HG03097 (cell line): ENCODE data around the gene HS3ST3B1.

Source experiments
- ATAC-seq: cut with Tn5 transposase; IDR thresholded peaks from one replicate; pipeline ENCODE4 v1.9.1; 2021; ENCODE audit not compliant: unreplicated experiment, low FRiP score

The HS3ST3B1 gene

DNA sequence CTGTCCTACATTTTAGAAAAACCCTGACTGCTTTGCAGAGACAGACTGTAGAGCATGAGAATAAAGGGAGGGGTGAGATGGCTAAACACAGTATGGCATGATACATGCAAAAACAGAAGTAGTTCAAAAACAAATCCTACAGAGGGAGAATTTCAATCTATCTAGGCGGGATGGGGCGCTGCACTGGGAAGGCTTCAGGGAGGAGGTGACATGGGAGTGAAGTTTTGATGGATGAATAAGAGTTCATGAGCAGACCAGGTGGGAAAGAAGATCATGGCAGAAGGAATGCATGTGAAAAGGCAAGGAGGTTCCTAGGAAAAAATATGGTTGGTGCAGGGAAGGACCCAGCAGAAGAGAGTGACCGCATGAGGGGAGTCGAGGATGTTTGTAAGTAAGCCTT lies 19.2 kb downstream of the HS3ST3B1 start:
- no peak for ATAC-seq

DNA sequence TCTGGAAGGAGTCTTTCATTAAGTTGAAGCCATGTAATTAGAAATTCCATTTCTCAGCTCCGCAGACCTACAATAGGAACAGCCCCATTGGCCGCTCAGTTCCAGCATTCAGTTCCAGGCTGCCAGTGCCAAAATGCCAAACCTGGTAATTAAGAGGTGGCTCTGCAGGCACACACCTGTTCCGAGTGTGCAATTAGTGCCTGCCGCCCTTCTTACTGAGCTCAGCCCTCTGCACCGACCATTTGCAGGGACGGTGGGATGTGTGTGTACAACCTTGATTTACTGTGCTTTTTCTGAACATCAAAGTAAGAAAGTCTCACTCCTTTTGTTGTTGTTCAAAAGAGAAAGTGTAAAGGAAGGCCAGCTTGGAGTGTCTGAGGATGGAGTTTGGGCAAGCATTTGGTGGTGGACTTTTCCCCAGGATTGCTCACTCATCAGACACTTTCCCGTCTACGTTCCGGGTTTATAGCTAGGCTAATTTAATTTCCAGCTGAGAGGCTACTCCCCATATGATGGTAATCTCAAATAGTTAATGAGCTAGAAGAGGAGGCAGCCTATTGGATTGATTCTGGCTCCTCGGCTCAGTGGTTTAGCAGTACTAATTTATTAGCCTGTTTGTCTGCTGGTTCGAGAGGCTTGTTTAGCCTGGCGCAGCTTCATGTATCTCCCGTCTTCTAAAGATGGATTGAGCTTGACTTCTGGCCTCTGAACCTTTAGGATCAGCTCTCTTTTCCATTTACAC lies 20.0 kb downstream of the HS3ST3B1 start:
- ATAC-seq: no peak

DNA sequence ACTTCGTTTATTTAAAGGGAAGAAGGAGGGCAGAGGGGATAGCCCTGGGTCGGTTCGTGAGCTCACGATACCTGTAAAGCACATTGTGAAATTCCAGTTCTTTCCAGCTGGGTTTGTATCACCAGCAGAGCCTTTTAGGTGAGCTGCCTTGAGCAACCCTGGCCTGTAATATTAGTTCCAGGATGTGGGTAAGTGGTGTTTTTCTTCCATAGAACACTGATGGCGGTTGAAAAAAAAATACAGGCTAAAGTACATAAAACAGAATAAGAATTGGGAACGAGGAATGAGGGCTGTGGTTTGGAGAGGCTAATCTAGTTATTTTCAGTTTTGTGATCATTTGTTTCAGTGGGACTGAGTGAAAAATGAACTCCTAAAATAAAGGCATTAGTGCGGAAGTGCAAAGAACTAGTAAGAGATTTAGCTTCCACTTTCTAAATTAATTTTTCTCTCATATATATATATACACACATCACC lies 20.6 kb downstream of the HS3ST3B1 start:
- no peak for ATAC-seq

DNA sequence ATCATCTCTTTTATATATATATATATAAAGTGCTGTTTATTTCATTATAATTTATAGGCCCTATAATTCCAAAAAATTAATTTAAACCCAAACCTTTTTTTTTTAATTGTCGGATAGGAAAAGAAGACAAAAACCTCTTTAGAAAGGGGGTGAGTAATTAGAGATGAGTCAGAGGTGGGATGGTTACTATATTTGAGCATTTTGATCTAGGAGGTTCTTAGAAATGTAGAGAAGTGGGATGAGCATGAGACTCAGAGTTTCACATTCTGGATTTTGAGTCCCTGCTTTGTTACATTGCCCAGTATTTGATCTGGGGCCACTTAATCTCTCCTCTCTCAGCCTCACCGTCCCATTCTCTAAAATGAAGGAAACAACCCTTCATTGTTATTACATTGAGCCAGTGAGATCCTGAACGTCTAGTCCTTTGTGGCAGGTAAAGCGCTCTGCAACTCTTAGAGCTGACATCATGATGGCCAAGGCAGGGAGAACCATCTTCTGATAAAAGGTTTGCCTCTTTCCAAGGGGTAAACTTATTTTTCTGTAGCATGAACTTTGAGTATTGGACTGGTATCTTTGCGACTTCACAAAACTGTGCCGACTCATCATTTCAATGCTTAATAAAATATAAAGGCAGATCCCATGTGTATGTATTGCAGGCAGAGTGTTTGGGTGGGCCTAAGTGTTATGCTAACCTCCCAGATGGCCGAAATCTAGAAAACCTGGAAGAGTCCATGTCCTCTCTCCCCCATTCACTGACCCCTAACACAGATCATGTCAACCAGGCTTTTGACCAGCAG lies 21.3 kb downstream of the HS3ST3B1 start:
- ATAC-seq: no peak

DNA sequence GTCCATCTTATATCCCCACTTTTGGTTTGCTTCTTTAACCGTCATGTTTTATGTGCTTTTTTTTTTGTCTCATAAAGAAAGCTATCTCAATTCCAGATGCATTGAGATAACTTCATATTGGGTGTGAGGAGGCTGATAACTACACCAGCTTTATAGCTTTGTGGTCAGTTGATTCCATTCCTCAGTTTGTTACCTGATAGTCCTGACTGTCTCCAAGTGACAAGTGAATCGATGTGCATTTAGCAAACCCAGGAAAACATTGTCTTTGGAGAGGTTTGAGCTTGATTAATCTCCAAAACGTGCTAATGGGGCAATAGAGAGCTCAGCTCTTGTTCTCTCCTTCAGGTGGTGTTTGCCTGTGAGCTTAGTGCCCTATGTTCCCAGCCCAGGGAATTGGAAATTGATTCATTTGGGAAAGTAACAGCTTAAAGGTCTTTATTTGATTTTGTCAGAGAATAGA lies 22.7 kb downstream of the HS3ST3B1 start:
- no peak for ATAC-seq

DNA sequence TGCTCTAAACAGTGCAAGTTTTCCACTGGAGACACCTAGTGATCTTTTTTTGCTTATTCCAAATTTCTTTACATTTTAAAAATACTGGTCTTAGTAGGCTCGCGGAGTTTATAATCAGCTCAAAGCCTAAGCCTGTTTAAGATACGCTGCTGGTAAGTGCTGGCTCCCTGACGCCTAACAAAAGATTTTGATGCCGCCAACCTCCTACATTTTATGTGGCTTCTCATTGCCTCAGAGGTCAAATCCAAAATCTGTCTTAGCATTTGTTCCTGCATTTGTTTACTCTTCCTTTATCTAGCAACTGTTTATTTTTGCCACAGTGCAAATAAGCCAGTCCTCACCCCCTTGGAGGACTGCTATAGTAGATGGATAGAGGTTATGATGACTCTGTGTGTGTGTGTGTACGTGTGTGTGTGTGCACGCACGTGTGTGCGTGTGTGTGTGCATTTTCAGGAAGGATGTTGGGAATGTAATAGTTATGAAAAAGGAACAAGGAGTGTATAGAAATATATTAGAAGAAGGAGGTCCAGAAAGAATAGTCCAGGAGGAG lies 24.8 kb downstream of the HS3ST3B1 start:
- no peak for ATAC-seq

DNA sequence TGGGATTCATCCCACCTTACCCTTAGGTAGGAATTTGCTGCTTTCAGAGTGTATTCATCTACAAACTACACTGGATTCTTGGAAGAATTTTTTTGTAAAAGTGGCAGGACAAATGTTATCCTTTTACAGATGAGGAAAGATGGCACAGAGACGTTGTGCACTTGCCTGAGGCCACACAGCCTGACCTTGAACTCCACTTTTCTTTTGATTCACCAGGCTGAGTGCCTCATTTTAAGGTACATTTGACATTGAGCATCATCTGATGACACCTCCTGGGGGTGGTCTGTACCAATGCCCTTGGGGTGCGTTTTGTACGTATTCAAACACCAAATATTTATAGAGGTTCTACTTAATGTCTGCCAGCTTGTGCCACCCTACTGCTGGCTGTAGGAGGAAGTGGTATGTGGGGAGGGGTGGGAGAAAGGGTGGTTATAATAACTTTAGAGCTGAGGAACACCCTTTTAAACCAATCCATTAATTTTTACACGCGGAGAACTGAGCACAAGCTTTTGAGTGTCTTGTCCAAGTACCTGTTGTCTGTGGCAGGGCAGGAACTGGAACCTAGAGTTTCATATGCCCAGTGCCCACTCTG lies 29.1 kb downstream of the HS3ST3B1 start:
- no peak for ATAC-seq

DNA sequence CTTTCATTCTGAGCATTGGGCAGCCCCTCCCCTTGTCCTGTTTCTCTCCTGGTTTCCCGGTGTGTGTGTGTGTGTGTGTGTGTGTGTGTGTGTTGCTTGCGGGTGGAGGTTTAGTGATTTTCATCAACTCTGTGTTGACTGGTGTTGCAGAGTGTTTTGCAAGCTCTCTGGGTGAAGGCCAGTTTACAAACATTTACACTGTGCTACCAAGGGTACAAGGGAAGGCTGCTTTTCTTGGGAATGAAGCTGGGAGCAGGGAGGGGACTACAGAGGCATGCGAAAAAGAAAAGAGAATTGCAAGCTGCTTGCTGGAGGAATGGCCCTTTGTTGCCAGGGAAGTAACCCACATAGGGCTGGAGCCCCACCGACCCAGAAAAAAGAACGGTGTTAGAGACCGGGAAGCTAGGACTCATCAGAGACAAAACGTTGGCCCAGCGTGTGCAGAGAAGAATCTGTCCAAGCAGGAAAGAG lies 29.6 kb downstream of the HS3ST3B1 start:
- no peak for ATAC-seq

DNA sequence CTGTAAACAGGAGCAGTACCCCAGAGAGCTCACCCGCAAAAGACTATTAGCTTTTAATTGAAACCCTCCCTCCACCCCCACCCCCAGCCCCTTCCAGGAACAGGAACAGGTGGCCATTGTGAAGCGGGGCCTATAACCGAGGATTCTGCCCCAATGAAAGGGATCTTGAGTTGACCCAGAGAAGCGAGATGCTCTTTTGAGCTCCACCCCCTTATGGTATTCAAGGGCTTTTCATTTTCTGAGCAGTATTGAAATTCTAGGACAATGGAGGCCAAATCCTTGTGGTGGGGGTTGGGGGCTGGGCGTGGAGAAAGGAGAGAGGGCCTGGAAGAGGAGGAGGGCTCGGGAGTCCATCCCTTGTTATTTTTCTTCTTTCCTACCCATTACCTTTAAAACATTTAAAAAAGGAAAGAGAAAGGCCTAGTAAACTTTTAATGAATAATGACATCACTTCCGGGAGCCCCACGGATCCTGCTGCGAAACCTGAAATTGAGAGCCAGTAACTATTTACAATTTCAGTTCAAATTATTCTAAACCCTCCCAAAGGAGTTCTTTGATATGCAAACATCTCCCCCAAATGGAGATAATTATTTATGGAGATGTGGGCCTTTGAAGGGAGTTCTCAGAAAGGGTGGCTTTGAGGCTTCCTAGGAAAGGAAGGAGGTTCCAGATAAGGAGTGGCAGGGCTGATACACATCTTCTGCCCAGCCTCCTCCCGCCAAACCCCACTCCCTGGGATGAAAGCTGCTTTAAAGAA lies 30.5 kb downstream of the HS3ST3B1 start:
- ATAC-seq: no peak

DNA sequence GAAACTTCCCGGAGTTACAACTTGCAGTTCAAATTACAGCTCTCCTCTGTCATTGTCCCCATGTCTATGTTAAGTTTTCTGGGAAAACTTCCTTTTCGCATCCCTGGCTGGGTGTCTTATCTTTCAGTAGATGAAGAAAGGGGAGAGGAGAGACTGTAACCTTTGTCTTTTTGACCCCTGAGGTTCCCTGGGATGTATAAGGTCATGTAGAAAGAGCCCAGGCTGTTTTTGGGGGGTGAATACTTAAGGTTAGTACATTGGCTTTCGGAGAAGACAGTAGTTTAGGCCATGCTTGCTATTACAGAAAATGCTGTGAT lies 31.1 kb downstream of the HS3ST3B1 start:
- ATAC-seq: no peak

DNA sequence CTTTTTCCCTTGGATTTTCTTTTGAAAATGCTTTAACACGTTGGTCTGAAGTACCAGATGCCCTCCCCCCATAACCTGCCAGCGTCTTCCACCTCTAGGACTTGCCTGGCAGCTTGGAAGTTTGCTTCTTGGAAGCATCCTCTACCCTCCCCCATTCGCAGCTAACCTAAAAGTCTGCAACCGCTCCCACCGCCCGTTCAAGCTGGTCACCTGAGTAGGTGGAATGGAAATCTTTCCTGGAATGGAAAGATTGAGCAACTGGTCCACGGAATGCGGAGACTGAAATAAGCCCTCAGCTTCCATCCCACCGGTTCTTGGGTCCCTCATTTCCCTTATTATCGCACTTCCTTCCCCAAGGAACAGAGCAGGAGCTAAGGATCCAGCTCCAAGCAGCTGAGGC lies 31.4 kb downstream of the HS3ST3B1 start:
- ATAC-seq: no peak

DNA sequence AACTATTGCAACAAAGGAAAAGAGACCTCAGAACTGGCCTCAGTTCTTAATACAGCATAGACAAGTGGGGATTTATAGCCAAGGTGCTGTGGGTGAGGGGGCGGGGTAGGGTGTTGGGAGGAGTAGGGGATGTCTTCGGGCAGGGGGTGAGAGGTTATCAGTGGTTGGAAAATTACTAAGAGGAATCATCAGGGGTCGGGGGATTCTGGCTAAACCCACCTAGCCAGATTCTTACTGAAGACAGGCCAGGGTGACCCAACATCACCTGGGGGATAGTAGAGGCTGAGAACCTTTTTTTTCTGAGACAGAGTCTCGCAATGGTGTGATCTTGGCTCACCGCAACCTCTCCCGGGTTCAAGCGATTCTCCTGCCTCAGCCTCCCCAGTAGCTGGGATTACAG lies 32.6 kb downstream of the HS3ST3B1 start:
- no peak for ATAC-seq

DNA sequence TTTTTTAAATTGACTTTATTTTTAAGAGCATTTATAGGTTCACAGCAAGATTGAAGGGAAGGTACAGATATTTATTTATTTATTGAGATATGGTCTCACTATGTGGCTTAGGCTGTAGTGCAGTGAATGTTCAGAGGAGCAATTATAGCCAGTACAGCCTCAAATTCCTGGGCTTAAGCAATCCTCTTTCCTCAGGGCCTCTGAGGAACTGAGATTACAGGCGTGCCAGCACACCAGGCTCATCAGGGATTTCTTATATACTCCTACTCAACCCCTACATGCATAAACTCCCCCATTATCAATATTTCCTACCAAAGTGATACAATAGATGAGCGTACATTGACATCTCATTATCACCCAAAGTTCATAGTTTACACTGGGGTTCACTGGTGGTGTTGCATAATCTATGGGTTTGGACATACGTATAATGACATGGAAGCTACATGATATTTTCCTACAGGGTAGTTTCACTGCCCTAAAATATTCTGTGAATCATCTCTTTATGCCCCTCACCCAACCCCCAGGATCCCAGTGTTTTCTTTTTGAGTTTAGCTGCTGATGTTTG lies 33.5 kb downstream of the HS3ST3B1 start:
- ATAC-seq: no peak

DNA sequence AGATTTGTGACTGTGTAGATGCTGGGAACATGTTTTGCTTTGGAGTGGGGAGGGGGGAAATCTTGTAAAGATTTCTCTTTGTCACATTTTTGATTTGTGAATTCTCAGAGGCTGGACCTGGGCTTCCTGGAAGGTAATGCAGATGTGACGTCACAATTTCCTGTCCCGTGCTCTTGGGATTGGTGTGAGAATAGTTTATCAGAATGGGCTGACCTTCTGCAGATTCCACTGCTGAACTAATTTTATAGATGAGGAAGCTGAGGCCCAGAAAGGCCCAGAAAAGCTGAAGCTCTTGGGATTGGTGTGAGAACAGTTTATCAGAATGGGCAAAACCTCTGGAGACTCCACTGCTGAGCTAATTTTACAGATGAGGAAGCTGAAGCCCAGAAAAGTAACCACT lies 34.0 kb downstream of the HS3ST3B1 start:
- ATAC-seq: no peak

DNA sequence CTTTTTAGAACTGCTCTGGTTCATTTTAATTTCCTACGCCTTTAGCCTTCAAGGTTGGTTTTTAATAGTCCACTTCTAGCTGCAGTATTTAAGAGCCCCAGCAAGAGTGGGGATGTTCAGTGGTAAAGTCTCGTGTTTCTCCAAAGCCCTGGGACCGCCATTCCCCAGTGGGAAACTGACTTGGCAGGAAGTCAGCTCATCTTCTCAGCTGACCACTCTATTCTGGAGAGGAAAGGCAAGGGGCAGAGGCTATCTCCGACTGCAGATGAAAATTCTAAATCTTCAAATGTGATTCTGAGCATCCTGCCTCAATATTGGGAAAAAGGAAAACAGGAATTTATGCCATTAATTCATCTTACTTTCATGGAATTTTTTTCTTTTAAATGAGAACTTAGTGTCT lies 35.5 kb downstream of the HS3ST3B1 start:
- no peak for ATAC-seq

DNA sequence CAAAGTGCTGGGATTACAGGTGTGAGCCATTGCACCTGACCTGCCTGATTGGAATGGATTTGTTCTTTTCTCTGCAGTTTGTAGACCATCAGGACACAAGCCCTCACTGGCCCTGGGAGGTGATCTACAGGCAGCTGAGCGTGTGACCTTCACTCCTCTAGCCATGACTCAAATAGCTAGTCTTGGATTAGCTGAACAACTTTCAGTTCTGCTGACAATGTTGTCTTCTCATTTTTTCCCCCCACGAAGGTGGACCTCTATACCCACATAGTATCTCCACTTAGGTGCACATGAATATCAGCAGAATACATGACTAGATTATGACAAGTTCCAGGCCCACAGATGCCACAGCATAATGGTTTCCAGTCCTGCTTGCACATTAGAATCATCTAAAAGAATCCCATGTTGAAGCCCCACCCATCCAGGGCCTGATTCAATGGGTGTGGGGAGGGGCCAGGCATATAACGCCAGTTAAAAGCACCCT lies 36.8 kb downstream of the HS3ST3B1 start:
- no peak for ATAC-seq

DNA sequence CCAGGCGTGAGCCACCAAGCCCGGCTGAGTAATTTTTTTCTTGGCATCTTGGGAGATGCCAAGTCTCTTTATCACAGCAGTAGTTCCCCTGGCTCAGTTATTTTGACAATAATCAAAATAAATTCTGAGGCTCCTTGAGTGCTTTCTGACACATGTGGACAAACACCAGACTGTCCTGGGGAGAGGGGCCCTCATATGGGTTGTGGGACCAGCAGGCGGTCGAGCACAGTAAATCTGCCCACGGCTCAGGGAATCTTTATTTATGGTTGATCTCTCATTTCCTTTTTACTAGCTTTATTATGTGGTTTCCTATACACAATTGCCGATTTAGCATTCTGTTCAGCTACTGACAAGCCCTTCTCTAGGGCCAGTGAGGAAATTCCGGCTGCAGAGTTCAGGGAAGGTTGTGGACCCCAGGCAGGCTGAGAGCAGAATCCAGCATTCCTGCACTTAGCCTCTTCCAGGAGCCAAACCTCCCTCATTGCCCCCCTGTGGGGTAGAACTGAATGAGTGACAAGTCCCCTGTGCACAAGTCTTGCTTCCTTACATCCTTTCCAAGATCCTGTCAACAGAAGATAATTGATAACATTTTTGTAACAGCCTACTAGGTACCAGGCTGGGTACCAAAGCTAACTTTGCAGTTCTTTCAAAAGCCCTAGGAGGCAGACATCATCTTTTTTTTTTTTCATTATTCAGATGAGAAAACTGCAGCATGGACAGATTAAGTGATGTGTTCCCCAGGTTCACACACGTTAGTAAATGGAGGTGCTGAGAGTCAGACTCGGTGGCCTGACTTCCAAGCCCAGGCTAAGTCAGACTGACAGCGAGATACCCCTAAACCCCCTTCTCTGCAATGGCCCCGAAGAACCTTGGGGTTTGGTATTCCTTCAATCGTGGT lies 40.2 kb downstream of the HS3ST3B1 start:
- no peak for ATAC-seq

DNA sequence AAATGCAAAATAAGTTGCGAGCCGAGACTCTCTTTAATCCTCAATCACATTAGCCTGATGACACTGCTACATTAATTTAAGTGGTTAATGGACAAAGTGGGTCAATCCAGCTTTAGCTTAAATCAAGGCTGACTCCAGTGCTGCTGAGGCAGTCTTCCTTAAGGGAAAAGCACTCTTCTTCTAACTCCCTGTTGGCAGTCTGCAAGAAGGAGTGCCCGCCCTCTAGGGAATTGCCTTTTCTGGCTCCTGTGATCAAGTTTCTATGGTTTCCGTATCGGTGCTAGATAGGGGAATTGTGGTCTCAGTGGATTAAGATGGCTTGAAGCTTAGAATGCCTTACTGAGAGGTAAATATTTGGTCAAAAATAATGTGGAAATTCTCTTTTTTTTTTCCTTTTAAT lies 41.0 kb downstream of the HS3ST3B1 start:
- ATAC-seq: no peak

DNA sequence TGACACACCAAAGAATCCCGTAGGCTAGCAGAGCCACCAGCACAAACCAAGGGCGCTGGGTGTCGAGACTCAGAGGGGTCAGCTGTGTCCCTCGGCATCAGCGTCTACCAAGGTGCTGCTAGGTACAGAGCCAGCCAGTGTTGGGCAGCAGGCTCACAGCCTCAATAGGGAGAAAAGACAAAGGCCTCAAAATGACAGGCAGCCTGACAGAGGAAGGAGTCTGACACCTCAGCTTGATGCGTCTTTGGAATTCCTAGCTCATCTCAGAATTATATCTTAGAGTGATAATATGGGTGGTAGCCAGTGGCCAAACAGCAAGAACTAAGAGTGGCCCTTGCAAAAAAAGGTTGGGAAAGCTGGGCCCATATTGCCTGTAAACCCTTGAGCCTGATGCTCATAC lies 45.9 kb downstream of the HS3ST3B1 start:
- ATAC-seq: no peak
